Suprapubic skin (tissue), 4 donors: Measurements from ENCODE around the gene ORC3.

ENCODE experiments used
- CTCF ChIP-seq, 2 donors: fragments of 200-600 bp in 1 of 2; fragments of 450-650 bp in 1 of 2; sonication (generic) in 1 of 2; IDR thresholded peaks; one replicate each; pipeline ENCODE4 v1.5.1; 2016 to 2019; ENCODE audit warnings: antibody characterized with exemption in 2 of 2, mild to moderate bottlenecking in 1 of 2, moderate library complexity in 1 of 2
- POLR2A ChIP-seq, 2 donors: fragments of 450-650 bp; IDR thresholded peaks; one replicate each; pipeline ENCODE4 v1.6.1; 2017; ENCODE audit warnings: antibody characterized with exemption in 2 of 2, mild to moderate bottlenecking in 2 of 2, moderate library complexity in 2 of 2
- POLR2AphosphoS5 ChIP-seq, 3 donors: sonication (generic); formaldehyde crosslinking; IDR thresholded peaks; one replicate each; pipeline ENCODE4 v1.6.1; 2017; ENCODE audit warnings: antibody characterized with exemption in 3 of 3

DNA sequence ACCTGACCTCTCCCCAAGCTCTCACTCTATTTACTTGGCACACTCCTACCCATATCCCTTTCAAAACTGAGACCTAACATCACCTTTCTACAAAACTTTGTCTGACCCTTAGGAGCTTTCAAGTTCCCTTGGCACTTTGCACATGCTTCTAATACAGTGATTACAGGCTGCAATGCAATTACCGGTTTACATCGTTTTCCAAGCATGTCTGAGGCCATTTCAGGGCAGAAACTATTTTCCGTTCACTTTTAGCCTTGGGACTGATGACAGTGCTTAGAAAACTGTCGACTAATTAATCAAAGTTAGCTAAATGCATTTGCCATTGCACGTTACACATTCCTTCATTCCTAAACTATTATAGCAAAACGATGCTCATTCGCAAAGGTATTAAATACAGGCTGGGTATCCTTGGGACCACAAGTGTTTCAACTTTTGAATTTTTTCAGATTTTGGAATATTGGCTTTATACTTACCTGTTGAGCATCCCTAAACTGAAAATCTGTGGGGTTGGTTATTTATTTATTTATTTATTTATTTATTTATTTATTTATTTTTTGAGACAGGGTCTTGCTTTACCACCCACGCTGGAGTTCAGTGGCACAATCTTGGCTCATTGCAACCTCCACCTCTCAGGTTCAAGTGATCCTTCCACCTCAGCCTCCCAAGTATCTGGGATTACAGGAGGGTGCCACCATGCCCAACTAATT lies 3.4 kb upstream of the ORC3 start:
- no peak for TF ChIP-seq CTCF (IDR thresholded peaks at IDR 0.05)
- TF ChIP-seq POLR2AphosphoS5 (IDR thresholded peaks at IDR 0.05) = no peak
- no peak for TF ChIP-seq POLR2A (IDR thresholded peaks at IDR 0.05)
